Hair follicle dermal papilla cell (primary cell): Measurements from ENCODE around the gene LTO1. TPM values are rescaled to one million over a fixed set of nuclear protein-coding genes. Genes with fewer than 3 reads are reported as not detected.

Experiments
- total RNA-seq: library from RNA; depleted of rRNA; stranded (reverse); fragments of >200 nt; gene quantifications from 2 replicates; pipeline ENCODE4 v1.2.3, GENCODE V29; 2012

Gene LTO1
- 17.5 and 24.5 TPM in 2 replicates for total RNA-seq

GRCh38 chr11:69674886-69675714 is at the start of gene LTO1:
Gene LTO1, minus strand, starts transcription at chr11:69675353. Its CDS starts 114 bp downstream, at chr11:69675239.

GRCh38 chr11:69703768-69704507 is 28.8 kb upstream of the LTO1 start, which contains the start of gene FGF19:
Gene FGF19, minus strand, starts transcription at chr11:69704022. Its CDS starts 146 bp downstream, at chr11:69703876.

GRCh38 chr11:69640995-69641581 is 34.1 kb downstream of the LTO1 start, which contains the start of gene CCND1:
Gene CCND1, plus strand, starts transcription at chr11:69641156. Its CDS starts 158 bp downstream, at chr11:69641314.

Other genes with a start within 250 kb of the LTO1 start
- not detected in 2 replicates for gene LINC01488, start 193.7 kb downstream of the LTO1 start, total RNA-seq
- gene CCND1, start 34.2 kb downstream of the LTO1 start, total RNA-seq = 179 and 332 TPM in 2 replicates
- gene FGF19, start 28.7 kb upstream of the LTO1 start, total RNA-seq = not detected in 2 replicates
- not detected in 2 replicates for gene FGF4, start 100.0 kb upstream of the LTO1 start, total RNA-seq
- not detected in 2 replicates for gene FGF3, start 144.1 kb upstream of the LTO1 start, total RNA-seq